ENCODE results near the gene TBX4. TPM values are rescaled to one million over a fixed set of nuclear protein-coding genes. Genes with fewer than 3 reads are reported as not detected.
"Not testable (repeated sequence)": the region's sequence is repeated elsewhere in the genome, so short reads cannot be mapped to it uniquely, and the experiment has no call there.

Gene TBX4
- total RNA-seq, 1 experiment from 2014 or later: not detected

GRCh38 chr17:61440697-61441096 lies 11.5 kb upstream of the TBX4 start:
- Histone ChIP-seq H3K27me3 (ENCODE audit: insufficient read depth, low read depth) (no peaks in the 10 kb centered on the region), H3K27ac (no peak overlapping the region), H3K4me3 (no peak overlapping the region), H3K4me1 (replicated peaks; ENCODE audit: insufficient read depth) (no peaks in the 10 kb centered on the region), H3F3A (ENCODE audit: insufficient read depth, low read depth) (no peaks in the 10 kb centered on the region), H3K36me3 (ENCODE audit: low read depth) (no peaks in the 10 kb centered on the region), H3K9me3 (ENCODE audit: insufficient read depth, low read depth) (peaks cover 5% of the 10 kb centered on the region; the same call in 1 of the 2 replicates), H3K9me2 (ENCODE audit: insufficient read depth) (no peaks in the 10 kb centered on the region), H4K20me1 (ENCODE audit: insufficient read depth) (no peaks in the 10 kb centered on the region), H2AFZ (no peak overlapping the region), H3K4me2 (no peak overlapping the region), H3K79me2 (ENCODE audit: low read depth) (no peaks in the 10 kb centered on the region)
- CTCF ChIA-PET: no interaction called here
- intact Hi-C loops (cut with micrococcal nuclease; ENCODE audit: unreplicated experiment): no loop called here
- no peak for TF ChIP-seq CTCF (conservative IDR thresholded peaks at IDR 0.05)
- no peak for TF ChIP-seq EZH2 (IDR thresholded peaks at IDR 0.05; ENCODE audit: low read depth)
- DNase-seq: no peak
- no TSS peak for BruUV-seq (replicated peaks)
- POLR2A ChIA-PET (ENCODE audit: unreplicated experiment): no interaction called here

- intact Hi-C loops (cut with micrococcal nuclease; ENCODE audit: unreplicated experiment); CTCF ChIA-PET; H3K9me2 ChIP-seq (ENCODE audit: insufficient read depth); H3K9me3 ChIP-seq (ENCODE audit: insufficient read depth, low read depth); H2AFZ ChIP-seq; H3K4me3 ChIP-seq; H3K4me1 ChIP-seq (replicated peaks; ENCODE audit: insufficient read depth); H3K79me2 ChIP-seq (ENCODE audit: low read depth); H4K20me1 ChIP-seq (ENCODE audit: insufficient read depth); DNase-seq; H3K36me3 ChIP-seq (ENCODE audit: low read depth); BruUV-seq (replicated peaks); POLR2A ChIA-PET (ENCODE audit: unreplicated experiment); H3K27ac ChIP-seq; H3K4me2 ChIP-seq; H3F3A ChIP-seq (ENCODE audit: insufficient read depth, low read depth); H3K27me3 ChIP-seq (ENCODE audit: insufficient read depth, low read depth): not testable (repeated sequence)
These were observed 10.7 kb upstream of the TBX4 start for GRCh38 chr17:61441507-61441906.

- no peak overlapping the region for H3K4me3 ChIP-seq
- H3F3A ChIP-seq (ENCODE audit: insufficient read depth, low read depth): no peaks in the 10 kb centered on the region
- no peaks in the 10 kb centered on the region for H3K79me2 ChIP-seq (ENCODE audit: low read depth)
- H3K4me2 ChIP-seq: no peak overlapping the region
- H3K27me3 ChIP-seq (ENCODE audit: insufficient read depth, low read depth): no peaks in the 10 kb centered on the region
- intact Hi-C loops (cut with micrococcal nuclease; ENCODE audit: unreplicated experiment): no loop called here
- no peak overlapping the region for H3K27ac ChIP-seq
- POLR2A ChIA-PET (ENCODE audit: unreplicated experiment): no interaction called here
- TF ChIP-seq EZH2 (IDR thresholded peaks at IDR 0.05; ENCODE audit: low read depth) (no peak), CTCF (conservative IDR thresholded peaks at IDR 0.05) (no peak)
- no peaks in the 10 kb centered on the region for H3K4me1 ChIP-seq (replicated peaks; ENCODE audit: insufficient read depth)
- no peaks in the 10 kb centered on the region for H3K36me3 ChIP-seq (ENCODE audit: low read depth)
- no peaks in the 10 kb centered on the region for H4K20me1 ChIP-seq (ENCODE audit: insufficient read depth)
- BruUV-seq (replicated peaks): no TSS peak
- H3K9me2 ChIP-seq (ENCODE audit: insufficient read depth): no peaks in the 10 kb centered on the region
- CTCF ChIA-PET: no interaction called here
- H3K9me3 ChIP-seq (ENCODE audit: insufficient read depth, low read depth): peaks cover 5% of the 10 kb centered on the region; the same call in 1 of the 2 replicates
- H2AFZ ChIP-seq: no peak overlapping the region
- no peak for DNase-seq
These were observed 10.0 kb upstream of the TBX4 start for GRCh38 chr17:61442136-61442775.

- Histone ChIP-seq H3K4me3 (no peak overlapping the region), H2AFZ (no peak overlapping the region), H3K27me3 (ENCODE audit: insufficient read depth, low read depth) (no peaks in the 10 kb centered on the region), H3K9me3 (ENCODE audit: insufficient read depth, low read depth) (no peaks in the 10 kb centered on the region; the same call in 1 of the 2 replicates), H3K27ac (no peak overlapping the region), H3K9me2 (ENCODE audit: insufficient read depth) (no peaks in the 10 kb centered on the region), H3K4me1 (replicated peaks; ENCODE audit: insufficient read depth) (no peaks in the 10 kb centered on the region), H4K20me1 (ENCODE audit: insufficient read depth) (no peaks in the 10 kb centered on the region), H3K4me2 (no peak overlapping the region), H3K79me2 (ENCODE audit: low read depth) (no peaks in the 10 kb centered on the region), H3K36me3 (ENCODE audit: low read depth) (no peaks in the 10 kb centered on the region), H3F3A (ENCODE audit: insufficient read depth, low read depth) (no peaks in the 10 kb centered on the region)
- DNase-seq: no peak
- ChIA-PET POLR2A (ENCODE audit: unreplicated experiment) (no interaction called here), CTCF (no interaction called here)
- intact Hi-C loops (cut with micrococcal nuclease; ENCODE audit: unreplicated experiment): no loop called here
- no TSS peak for BruUV-seq (replicated peaks)
- TF ChIP-seq EZH2 (IDR thresholded peaks at IDR 0.05; ENCODE audit: low read depth) (no peak), CTCF (conservative IDR thresholded peaks at IDR 0.05) (no peak)
These were observed 9.2 kb upstream of the TBX4 start for GRCh38 chr17:61442878-61443474.

All from PC-9 (cell line).